ENCODE measurements around the gene CHST13.

The CHST13 gene

DNA sequence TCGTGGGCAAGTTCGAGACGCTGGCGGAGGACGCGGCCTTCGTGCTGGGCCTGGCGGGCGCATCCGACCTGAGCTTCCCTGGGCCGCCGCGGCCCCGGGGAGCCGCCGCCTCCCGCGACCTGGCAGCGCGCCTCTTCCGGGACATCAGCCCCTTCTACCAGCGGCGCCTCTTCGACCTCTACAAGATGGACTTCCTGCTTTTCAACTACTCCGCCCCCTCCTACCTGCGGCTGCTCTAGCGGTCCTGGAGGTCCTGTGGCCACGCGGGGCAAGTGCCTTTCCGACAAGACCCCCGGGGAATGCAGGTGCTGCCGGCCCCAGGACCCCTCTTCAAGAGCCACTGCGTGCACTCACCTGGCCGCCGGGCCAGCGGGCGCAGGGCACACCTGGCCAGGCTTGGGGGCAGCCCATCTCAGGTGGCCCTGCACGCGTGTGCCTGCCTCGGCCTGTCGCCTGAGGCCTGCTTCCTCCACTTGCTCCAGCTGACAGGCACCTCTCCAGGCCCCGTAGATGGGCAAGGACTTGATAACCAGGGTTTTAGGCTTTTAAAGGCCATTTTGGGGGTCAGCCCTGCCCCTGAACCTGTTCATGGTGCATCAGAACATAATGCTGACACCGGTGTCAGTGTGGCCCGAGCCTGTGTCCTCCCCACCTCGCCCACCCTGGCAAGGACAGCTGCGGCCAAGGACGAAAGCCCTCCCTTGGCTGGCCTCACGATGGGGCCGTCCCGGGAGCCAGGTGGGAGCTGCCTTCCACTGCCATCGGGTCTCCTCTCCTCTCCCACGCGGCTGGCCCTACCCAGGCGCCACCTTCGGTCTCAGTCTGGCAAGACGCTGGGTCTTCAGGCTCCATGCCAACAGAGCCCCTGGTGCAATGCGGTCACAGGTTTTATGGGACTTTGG lies 18.6 kb downstream of the CHST13 start:
- peak; percentile 13 for DNase-seq

DNA sequence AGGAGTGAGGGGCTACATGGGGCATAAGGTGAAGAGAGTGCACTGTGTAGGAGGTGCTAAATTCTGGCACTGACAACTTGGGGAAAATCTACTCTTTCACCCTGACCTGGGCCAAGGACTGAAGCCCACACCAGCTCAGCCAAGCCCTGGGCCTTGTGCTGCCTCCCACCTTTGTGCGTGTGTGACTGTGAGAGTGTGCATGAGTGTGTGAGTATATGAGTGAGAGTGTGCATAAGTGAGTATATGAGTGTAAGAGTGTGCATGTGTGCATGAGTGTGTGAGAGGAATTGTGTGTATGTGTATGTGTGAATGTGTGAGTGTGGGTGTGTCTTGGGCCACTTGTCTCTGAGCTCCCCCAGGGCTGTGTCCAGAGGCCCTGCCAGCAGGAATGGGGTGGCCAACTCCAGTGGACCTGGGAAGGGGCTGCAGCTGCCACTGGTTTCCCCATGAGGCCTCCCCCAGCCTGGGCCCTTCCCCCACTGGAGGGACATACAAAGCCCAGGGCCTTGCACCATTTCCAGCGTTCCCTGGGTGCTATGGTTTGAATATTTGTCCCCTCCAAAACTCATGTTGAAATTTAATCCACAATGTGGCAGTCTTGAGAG lies 19.6 kb downstream of the CHST13 start:
- peak; percentile 3 for DNase-seq

DNA sequence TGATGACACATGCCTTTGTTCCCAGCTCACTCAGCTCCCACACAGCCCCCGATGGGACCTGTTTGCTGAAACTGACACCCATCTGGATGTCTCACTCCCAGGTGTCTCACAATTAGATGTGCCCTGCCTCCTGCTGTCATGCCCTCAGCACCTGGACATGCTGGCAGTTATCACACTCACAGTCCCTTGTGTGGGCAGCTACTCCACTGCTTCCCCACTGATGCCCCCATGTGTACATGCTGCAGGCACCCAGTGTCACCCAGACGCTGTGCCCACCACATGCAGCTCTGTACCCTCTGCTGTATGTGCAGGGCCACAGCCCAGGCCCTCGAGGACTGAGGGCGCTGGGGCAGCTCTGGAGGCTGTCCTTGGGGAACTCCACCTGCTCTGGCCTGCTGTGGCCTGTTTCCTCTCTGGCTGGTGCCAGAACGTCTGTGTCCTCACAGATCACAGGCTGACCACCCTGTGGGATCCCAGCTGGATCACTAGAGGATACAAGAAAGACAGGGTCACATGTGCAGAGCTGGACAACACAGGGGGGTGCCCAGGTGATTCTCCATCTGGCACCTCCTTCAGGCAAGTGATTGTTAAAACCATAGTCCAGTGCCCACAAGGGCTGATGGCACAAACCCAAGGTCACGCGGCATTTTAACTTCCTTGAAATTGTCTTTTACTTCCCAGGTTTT lies 20.8 kb downstream of the CHST13 start:
- no peak for DNase-seq

DNA sequence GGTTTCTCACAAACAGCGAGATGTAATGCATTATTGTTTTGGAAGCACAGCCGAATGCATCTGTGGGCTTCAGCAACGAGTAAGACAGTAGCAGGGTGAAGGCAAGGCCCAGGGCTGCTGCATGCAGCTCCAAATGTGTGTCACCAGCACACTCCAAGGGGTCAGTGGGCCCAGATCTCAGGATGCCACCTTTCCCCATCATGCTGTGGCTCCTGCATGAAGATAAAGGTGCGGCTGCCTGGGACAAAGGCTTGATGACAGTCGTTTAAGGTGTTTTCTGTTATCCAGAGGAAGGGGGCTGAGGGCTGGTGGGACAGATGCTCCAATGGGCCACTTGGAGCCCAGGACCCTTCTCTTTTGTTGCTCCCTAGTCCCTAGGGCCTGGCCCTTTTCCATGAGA lies 21.6 kb downstream of the CHST13 start:
- peak; percentile 2 for DNase-seq

DNA sequence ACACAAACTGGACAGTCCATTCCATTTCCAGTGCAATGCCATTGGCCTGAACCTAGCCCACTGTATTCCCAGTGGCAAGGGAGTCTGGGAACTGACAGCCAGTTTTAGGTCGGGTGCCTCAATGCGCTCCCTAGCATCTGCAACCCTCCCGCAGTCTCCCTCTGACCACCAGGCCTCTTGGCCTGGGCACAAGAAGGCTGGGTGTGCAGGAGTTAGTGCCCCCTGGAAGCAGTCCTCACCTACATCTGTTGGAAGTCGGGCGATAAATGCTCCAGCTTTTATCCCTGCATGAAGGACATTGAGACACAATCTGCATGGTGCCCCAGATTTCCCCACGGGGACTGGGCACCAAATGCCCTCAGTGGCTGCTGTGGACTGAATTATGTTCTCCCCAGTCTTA lies 22.1 kb downstream of the CHST13 start:
- no peak for DNase-seq

DNA sequence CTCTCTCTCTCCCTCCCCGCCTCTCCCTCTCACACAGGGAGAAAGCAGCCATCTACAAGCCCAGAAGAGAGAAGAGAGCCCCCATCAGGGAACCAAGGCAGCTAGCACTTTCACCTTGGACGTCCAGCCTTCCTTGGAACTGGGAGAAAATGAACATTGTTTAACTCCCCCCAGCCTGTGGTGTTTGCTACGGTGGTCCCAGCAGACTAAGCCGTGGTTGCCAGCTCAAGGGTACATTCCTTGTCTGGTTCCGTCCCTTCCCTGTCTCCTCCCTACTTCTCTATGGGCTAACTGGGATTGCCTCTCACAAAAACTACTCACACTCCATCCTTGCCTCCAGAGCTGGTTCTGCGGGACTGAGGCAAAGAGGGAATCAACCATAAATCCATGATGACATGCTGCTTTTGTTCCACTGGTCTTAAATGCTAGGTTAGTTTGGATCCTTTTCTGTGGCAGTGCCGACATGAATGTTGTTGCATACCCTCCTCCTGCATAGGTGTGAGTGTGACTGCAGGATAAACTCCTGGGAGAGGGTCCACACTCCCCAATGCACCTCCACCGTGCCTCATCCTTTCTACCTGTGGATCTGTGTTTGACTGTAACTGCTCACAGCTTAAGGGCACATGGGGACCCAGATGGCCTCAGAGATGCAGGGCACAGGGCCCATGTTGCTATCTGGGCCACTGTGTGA lies 22.7 kb downstream of the CHST13 start:
- DNase-seq = peak; percentile 0

DNA sequence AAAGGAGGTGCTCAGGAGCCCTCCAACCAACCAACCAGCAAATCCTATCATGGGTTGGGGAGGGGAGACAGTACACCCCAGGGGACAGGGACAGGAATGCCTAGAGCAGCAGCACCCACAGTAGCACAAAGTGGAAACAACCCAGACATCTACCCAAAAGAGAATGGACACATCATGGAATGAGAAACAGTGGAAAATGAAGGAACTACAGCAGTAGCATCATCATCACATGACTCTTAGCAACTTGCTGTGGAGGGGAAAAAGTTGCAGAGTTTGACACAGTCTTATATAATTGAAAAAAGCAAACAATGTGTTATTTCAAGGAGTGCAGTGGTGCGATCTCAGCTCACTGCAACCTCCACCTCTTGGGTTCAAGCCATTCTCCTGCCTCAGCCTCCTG lies 23.8 kb downstream of the CHST13 start:
- no peak for DNase-seq

DNA sequence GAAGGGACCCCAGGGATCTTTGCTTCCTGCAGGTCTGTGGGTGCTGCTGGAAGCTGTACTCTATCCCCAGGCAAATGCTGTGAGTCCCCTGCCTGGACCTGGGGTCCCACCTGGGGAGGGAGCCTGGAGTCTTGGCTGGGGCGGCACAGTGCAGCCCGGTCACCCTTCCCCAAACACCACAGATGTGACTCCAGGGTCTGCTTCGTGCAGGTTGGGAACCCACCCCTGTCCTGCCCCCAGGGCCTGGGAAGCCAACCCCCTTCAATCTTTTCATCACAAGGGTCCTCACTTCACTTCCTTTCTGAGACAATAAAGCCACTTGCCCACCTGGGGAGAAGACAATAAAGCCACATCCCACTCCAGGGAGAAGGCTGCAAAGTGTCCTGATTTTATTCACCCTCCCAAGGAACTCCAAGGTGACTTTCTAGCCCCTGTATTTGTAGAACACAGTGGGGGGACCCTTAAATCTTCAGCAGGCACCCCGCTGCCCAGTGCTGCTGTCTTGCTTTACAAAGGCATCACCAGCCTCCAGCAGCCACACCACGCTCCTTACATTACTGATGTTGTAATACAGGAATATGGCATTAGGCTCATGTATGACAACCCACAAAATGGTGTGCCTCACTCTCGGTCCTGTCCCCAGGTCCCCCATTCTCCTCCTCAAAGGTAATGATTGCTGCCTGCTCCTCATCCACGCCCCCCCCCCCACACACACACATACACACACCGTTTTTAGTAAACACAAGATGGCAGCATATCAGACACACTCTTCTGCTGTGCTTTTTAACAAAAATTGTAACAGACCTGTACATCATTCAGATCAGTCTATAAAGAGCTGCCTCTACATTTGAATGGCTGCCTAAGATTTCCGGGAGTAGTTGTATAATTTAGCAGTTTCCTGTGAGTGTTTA lies 24.9 kb downstream of the CHST13 start:
- DNase-seq = peak; percentile 3

DNA sequence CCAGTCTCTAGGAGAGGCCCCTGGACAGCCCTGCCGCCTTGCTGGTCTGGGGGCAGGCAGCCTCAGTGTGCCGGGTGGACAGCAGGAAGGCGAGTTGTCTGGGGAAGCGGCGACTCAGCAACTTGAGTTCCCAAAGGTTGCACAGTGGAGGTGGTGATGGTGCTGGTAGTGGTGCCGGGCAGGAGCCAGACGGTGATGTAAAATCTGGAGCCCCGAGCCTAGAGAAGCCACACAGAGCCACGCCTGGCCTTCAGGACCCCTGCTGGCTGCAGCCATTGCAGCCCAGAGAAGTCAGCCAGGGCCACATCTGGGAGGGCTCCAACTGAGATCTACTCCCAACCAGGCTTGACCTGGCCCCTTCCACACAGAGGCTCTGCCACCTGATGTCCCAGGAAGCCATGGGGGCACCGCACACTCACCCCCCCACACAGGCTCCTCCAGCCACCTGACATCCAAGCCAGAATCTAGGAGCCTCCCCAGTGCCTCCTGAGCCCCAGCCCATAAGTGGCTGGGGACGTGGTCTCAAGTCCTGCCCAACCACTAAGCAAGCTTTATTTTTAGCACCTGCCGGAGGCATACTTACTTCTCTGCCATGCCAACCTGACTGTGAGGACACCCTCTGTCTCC lies 26.0 kb downstream of the CHST13 start:
- peak; percentile 5 for DNase-seq

DNA sequence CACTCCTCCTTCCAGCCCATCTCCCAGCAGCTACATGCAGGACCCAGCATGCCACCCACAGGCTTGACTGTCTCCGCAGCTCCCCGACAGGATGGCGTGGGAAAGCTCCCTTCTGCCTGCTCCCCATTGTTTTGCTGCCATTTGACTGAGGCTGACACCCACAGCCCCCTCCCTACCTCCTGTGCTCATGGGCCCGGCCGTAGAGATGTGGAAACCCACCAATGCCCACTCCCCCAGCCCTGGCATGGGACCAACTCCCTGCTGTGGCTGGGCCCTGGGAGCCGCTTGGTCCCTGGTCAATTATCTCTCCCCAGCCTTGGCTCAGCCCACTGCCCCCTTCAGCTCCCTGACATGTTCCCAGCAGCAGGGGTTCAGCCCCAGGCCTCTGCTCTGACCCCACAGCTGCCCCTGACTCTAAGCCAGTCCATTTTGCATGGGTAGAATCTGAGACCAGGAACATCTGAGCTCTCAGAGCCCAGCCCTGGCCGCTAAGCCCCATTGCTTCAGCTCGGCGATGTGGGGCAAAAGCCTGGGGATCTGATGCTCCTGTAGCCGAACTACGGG lies 26.6 kb downstream of the CHST13 start:
- peak; percentile 4 for DNase-seq

DNA sequence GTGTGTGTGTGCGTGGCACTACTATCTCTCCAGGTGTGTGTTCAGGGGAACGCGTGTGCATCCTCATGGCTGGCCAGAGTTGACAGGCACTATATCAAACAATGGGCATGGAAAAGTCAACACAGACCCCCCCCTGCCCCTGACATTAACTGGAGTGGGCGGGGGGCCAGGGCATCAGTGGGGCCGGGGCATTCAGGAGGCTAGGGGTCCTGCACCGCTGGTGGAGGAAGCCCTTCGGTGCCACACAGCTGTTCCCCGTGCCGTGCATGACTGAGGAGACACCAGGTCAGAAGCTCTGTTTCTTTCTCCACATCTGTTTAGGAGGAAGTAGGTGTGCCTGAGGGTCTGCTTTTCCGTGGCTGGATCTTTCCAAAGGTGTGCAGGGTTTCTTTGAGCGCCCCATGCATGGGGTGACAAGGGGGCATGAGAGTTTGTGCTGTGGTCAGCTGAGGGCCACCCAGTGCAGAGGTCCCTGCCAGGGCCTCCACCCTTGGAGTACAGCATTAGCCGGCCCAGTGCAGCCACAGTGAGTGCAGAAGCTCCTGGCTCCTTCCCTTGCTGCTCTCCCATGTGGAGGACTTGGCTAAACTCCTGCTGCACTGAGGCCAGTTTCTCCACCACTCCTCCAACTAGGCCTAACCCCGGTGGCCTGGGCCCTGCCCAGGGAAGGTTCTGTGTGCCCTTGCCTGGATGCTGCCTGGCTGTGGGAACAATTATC lies 27.3 kb downstream of the CHST13 start:
- DNase-seq = peak; percentile 4

DNA sequence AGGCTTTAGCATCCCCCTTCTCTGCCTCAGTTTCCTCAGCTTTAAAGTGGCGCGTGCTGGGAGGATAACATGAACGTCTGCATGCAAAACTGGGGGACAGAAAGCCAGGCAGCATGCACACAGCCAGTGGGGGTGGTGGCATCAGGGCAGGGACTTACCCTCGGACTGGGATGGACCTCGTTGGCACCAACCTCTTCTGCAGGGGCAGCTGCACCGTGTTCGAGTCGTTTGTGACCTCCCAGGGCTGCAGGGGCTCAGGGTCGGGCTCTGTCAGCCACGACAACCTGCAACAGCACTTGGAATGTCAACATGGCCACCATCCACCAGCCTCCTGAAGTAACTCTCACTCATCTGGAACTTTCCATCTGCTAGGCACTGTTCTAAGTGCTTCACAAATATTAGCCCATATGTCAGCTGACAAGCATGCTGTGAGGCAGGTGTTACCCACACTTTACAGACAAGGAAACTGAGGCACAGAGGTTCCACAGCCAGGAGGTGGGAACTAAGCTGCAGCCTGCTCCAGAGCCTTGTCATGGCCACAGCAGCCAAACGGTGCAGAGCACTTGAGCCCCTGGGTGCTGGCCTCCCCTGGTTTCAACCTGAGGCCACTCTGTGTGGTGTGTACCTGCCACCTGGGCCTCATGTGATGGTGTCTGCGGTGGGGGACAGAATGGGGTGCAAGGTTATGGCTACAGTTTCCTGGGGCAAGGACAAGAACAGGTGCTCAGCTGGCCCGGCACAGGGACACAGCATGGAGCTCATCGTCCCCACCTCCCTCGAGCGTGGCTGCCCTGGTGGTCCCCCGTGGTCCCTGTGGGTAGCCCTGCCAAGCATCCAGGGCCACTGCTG lies 28.1 kb downstream of the CHST13 start:
- DNase-seq = peak; percentile 7

DNA sequence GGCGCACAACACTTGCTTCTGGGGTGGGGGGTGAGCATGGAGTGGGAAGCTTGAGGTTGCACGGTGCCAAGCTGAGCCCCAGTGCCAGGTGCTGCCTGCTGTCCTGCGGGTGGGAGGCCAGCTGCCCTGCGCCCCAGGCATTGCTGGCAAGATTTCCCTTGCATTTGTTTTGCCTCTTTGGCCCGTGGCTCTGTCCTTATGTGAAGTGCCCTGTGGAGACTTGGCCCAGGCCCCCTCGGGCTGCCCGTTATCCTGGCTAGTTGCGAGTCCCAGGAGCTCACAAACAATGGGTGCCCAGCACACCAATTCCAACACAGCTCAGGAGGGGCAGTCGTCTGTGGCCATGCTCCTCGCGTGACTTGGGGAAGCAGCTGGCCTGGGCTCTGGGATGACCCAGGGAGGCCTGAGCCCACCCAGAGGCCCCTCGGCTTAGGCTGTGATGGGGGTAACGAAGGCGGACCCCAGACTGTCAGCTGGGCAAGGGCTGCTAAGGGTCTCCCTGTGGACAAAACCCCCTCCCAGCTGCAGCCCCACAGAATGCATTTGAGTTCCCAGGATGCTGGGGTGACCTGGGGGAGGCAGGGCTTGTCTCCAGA lies 28.8 kb downstream of the CHST13 start:
- peak; percentile 6 for DNase-seq

DNA sequence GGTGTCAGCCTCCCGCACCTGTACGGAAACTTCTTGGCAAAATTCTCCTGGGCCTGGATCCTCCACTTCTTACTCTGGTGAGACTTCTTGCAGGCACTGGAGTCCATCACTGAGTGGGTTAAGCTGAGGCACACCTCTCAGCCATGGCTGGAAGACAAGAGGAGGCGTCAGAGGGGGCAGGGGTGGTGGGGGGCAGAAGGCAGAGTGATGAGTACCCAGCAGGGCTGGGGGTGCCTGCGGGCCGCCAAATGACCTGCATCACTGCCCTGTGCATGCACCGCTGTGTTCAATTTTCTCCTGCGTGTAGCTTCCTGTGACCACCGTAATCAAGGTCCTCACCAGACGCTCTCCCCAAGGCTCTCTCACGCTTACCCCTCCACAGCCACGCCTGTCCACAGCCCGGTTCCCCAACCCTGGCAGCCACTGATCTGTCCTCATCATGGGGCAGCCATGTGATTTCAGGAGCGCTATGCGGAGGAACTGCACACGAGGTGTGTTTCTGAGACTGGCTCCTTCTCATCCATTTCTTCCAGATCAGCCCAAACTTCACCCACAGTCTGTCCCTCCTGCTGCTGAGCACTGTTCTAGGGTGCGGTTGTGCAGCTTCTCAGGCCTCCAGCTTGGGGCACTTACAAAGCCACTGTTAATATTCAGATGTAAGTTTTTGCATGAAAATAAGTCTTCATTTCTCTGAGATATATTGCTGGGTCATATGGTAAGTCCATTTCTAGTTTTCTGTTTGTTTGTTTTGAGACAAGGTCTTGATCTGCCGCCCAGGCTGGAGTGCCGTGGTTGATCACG lies 29.5 kb downstream of the CHST13 start:
- DNase-seq = peak; percentile 9

DNA sequence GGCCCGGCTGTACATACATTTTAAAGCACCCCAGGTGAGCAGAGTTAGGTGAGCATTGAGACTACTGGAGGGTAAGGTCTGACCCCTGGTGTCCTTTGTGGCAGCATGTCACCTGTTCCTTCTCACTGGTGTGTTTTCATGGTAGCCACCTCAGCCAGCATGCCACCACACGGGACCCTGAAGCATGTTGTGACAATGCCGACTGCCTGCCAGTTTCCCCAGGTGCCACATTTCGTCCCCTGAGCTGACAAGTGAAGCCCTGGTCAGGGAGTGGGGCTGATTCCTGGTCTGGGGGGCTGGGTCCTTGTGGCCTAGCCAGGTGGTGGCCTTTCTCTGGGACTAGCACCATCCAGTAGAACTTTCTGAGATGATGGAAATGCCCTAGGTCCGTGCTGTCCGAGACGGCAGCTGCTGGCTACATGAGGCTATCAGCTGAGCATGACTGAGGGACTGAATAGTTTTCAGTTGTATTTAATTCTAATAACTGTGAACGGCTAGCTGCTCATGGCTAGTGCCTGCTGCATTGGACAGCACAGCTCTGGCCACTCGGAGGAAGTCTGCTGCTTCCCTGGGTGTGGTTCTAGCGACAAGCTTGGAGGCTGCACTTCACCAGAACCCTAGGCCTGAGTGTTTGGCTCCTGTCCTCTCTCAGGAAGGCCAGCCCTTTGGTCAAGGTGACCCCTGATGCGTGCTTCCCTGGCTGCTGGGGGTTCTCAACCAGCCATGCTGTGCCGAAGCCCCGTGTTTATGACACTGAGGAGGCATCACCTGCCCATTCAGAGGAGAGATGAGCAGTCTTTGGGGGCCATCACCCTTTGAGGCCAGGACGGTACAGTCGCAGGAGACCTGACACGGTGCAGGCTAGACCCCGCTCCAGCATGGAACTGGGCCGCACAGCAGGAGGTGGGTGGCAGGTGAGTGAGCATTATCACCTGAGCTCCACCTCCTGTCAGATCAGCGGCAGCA lies 30.9 kb downstream of the CHST13 start:
- peak; percentile 4 for DNase-seq

DNA sequence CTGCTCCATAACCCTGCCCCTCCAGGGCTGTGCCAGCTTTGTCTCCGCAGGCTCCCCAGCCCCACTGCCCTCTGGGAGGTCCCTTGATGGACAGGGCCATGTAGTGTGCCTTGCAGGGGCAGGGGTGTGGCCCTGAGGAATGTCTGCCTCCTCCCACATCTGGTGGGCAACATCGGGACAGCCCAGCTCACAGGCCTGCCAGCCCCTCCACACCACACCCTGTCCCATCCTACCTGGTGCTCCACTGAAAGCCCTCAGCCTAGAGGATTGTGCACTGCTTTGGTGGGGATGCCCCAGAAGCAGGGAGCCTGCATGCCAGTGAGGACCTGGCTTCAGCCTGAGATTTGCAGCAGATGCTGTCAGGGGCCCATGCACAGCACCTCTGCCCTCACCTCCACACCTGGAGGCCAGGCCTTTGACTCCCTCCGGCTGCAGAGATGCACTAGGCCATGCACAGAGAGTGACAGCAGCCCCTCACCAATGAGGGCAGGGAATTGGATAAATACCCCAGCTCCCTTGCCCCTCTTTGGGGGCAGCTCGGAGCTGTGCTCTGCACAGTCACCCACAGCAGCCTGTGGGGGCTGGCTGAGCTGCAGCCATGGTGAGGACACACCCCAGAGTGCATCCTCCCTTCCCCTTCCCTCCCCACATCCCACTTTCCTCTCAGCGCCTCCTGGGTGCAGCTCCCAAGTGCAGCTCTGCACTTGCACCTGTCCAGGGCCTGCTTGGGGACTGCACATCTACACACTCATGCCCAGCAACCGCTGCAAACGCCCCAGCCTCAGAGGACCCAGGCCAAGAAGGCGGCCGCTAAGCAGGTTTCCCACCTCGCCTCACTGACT lies 32.1 kb downstream of the CHST13 start:
- peak; percentile 4 for DNase-seq

All from activated T-cell treated with anti-CD3 and anti-CD28 coated beads, Interleukin-2, amount 50 U/mL, for 1 hour (primary cell).